22Rv1 (cell line): ENCODE measurements around the gene HCN3.

ENCODE experiments used
- H3K27ac ChIP-seq: fragments of 450-650 bp; 2 replicates; pipeline ENCODE4 v1.5.1; 2017
- ZFX ChIP-seq: fragments of 450-650 bp; IDR thresholded peaks from 2 replicates; pipeline ENCODE4 v1.6.1; 2017; ENCODE audit warnings: antibody characterized with exemption, borderline replicate concordance
- TF ChIP-seq, protein P1 (sequence below): fragments of 450-650 bp; IDR thresholded peaks from 2 replicates; pipeline ENCODE4 v1.5.1; 2017; ENCODE audit warnings: mild to moderate bottlenecking

The HCN3 gene

DNA sequence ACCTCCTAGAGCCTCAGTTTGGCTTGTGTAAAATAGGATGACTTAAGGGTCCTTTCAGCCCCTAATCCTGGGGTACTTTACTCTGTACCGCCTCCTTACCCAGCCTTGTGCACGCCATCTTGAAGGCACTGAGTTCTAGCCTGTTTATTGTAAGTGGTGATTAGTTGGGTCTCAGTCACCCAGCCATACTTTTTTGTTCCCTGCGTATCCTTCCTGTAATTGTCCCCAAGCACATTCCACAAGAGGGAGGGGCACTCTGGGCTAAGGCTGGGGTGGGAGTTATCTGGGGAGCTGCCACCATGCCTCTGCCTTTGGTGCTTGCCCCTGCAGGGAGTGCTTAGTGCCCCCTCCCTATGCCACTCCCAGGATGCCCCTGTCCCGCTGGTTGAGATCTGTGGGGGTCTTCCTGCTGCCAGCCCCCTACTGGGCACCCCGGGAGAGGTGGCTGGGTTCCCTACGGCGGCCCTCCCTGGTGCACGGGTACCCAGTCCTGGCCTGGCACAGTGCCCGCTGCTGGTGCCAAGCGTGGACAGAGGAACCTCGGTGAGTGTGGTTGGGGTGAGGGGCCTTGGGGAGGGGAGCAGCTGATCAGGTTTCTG lies 32.3 kb downstream of the HCN3 start:
- no peak for TF ChIP-seq ZFX
- peak overlapping the region; percentile 99 for H3K27ac ChIP-seq

DNA sequence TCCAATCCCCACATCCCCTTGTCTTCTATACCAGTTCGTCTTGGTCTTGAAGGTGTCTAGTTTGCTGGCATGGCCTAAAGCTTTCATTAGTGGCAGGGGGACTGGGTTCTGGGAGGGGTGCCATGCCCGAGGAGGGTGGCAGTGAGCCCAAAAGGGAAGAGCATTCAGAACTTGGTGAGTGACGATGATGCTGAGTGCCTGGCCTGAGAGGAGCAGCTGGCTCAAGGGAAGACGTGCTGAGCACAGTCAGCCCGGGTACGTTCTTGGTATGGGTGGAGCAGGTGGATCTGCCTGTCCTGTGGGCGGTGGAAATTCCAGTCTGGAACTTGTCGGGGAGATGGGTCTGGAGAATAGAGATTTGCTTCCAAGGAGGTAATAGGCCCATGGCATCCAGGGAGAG lies 36.0 kb downstream of the HCN3 start:
- TF ChIP-seq, protein P1, sequence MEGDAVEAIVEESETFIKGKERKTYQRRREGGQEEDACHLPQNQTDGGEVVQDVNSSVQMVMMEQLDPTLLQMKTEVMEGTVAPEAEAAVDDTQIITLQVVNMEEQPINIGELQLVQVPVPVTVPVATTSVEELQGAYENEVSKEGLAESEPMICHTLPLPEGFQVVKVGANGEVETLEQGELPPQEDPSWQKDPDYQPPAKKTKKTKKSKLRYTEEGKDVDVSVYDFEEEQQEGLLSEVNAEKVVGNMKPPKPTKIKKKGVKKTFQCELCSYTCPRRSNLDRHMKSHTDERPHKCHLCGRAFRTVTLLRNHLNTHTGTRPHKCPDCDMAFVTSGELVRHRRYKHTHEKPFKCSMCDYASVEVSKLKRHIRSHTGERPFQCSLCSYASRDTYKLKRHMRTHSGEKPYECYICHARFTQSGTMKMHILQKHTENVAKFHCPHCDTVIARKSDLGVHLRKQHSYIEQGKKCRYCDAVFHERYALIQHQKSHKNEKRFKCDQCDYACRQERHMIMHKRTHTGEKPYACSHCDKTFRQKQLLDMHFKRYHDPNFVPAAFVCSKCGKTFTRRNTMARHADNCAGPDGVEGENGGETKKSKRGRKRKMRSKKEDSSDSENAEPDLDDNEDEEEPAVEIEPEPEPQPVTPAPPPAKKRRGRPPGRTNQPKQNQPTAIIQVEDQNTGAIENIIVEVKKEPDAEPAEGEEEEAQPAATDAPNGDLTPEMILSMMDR: no peak
- H3K27ac ChIP-seq: peak overlapping the region; percentile 99

DNA sequence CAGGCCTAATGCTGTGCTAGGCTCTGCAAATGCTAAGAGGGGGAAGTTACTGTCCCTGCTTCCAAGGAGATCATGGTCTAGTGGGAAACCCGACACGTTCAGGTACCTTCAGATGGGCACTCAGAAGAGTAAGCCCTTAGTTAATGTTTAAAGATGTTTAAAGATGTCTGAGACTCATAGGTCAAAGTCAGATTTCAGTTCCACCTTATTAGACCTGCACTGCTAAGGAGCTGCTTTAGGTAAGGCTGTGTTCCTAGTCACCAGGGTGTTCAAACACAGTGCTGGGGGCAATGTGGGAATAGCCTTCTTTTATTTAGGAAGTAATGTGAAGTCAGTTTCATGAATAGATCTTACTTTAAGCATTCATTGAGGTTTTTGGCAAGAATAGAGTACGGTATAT lies 39.7 kb downstream of the HCN3 start:
- TF ChIP-seq, protein P1: no peak
- TF ChIP-seq ZFX: no peak
- peak overlapping the region; percentile 99 for H3K27ac ChIP-seq

DNA sequence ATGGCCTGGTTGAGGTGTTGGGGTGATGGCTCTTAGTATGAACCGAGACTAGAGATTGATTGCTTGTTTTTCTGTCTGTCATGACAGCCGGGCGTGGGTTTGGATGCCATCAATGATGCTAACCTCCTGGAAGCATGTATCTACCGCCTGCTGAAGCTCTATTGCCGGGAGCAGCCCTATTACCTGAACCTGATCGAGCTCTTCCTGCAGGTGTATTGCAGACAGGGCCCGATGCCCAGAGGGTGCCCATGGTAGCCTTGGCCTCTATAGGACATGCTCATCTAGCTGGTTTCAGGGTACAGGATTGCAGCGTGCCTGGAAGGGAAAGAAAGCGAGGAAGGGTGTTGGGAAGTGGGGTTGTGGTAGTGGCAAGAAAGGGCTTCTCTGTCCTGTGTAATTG lies 40.8 kb downstream of the HCN3 start:
- TF ChIP-seq ZFX: no peak
- TF ChIP-seq, protein P1: no peak
- H3K27ac ChIP-seq: peak overlapping the region; percentile 99

DNA sequence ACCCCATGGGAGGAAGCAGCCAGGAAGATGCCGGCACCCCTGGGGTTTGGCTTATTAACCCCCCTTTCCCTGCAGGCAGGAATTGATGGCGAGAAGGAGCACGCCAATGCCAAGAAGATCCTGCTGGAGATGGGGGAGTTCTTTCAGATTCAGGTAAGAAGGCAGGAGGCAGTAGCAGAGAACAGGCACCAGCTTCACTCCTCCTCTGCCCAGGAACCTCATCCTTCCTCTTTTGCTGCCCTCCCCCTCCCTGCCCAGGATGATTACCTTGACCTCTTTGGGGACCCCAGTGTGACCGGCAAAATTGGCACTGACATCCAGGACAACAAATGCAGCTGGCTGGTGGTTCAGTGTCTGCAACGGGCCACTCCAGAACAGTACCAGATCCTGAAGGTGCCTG lies 42.3 kb downstream of the HCN3 start:
- H3K27ac ChIP-seq: peak overlapping the region; percentile 99
- no peak for TF ChIP-seq ZFX
- TF ChIP-seq, protein P1: no peak

DNA sequence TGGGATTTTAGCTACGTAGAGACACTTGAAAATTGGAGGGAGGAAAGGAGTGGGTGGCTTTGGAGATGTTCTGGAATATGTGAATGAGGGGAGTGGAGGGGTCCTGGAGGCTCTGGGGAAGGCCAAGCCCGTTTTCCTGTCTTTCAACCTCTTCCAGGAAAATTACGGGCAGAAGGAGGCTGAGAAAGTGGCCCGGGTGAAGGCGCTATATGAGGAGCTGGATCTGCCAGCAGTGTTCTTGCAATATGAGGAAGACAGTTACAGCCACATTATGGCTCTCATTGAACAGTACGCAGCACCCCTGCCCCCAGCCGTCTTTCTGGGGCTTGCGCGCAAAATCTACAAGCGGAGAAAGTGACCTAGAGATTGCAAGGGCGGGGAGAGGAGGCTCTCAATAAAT lies 43.0 kb downstream of the HCN3 start:
- H3K27ac ChIP-seq: peak overlapping the region; percentile 99
- TF ChIP-seq, protein P1: no peak
- TF ChIP-seq ZFX: no peak

DNA sequence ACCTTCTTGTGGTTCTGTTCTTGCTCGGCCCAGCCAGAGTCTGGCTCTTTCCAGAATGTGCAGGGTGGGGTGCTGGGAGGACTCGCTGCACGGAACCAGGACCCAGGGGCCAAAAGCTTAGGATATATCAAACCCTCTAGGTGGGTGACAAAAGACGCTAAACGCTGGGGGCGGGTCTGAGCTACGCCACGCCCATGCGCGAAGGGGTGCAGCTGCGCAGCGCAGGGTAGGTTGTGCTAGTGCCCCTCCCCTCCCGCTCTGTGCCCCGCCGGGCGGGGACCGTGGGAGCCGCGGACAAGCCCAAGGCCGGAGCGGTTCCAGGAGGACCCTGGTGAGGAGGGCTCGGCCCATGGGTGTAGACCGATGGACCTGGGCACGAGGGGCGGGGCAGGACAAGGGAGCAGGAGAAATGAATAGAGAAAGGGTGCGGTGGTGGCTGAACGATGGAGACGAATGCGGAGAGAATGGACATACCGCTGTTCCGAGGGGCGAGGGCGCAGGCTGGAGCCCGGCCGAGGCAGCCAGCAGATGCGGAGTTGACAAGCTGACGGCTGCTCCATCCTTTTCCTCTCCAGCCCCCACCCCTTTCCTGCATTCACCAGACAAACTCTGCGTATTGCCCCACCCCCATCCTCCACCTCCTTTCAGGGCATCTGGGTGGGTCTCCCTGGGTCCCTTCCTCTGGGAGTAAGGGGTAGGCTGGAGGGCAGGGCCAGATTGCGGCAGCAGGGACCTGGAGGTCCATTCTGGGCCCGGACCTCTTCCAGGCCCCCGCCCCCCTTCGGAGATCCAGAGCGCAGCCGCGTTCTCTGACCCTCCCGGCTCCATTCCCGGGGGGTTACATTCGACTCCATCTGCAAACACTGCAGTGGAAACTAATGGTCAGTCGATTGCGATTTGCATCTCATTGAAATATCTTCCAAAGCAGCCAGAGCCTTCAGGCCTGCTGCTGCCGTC lies 43.7 kb downstream of the HCN3 start, which contains the start of gene RUSC1:
Gene RUSC1 (plus strand): TSS at position 234 of the 957 bp plus-strand sequence. CDS start 880 bp downstream, outside the sequence.
- H3K27ac ChIP-seq: peak within 1 kb of the TSS; percentile 99
- TF ChIP-seq ZFX: no peak
- TF ChIP-seq, protein P1: no peak
